Coronary artery (tissue), 2 donors: Measurements from ENCODE around the gene CABLES1.

Experiments used
- DNase-seq: peaks from one replicate; pipeline ENCODE4 v3.0.0-alpha.2; 2017; ENCODE audit warnings: low spot score
- H3K27ac ChIP-seq, 2 donors: fragments of 200-600 bp; sonication (generic); one replicate each; pipeline ENCODE4 v1.5.1; 2016 to 2019
- H3K4me3 ChIP-seq: fragments of 200-600 bp; sonication (generic); 2 replicates; pipeline ENCODE4 v1.5.1; 2016; ENCODE audit warnings: mild to moderate bottlenecking, moderate library complexity
- CTCF ChIP-seq: fragments of 200-600 bp; sonication (generic); IDR thresholded peaks from one replicate; pipeline ENCODE4 v1.5.1; 2019; ENCODE audit warnings: antibody characterized with exemption

Gene CABLES1

GRCh38 chr18:23189768-23190661 lies 54.7 kb downstream of the CABLES1 start:
- Histone ChIP-seq H3K27ac (no peak overlapping the region), H3K4me3 (no peak overlapping the region)
- DNase-seq = no peak
- no peak for TF ChIP-seq CTCF

GRCh38 chr18:23191232-23191631 lies 55.9 kb downstream of the CABLES1 start:
- Histone ChIP-seq H3K4me3 (no peak overlapping the region), H3K27ac (no peak overlapping the region)
- TF ChIP-seq CTCF = no peak
- no peak for DNase-seq

GRCh38 chr18:23193742-23194141 lies 58.5 kb downstream of the CABLES1 start:
- no peak for DNase-seq
- Histone ChIP-seq H3K27ac (no peak overlapping the region), H3K4me3 (no peak overlapping the region)
- no peak for TF ChIP-seq CTCF

- H3K27ac ChIP-seq = peak overlapping the region in 1 of 2 donors; percentile 17
- no peak for TF ChIP-seq CTCF
- H3K4me3 ChIP-seq = no peak overlapping the region
- no peak for DNase-seq
Observed at GRCh38 chr18:23194155-23194996, 59.1 kb downstream of the CABLES1 start.

- Histone ChIP-seq H3K27ac (peak overlapping the region in 1 of 2 donors; percentile 17), H3K4me3 (no peak overlapping the region)
- no peak for DNase-seq
- no peak for TF ChIP-seq CTCF
Observed at GRCh38 chr18:23194997-23195957, 60.0 kb downstream of the CABLES1 start.

GRCh38 chr18:23196119-23197007 lies 61.1 kb downstream of the CABLES1 start:
- no peak overlapping the region for H3K27ac ChIP-seq

More at GRCh38 chr18:23196119-23197007, 61.1 kb downstream of the CABLES1 start:
- DNase-seq = no peak
- no peak for TF ChIP-seq CTCF
- no peak overlapping the region for H3K4me3 ChIP-seq
